Panc1 (cell line): ENCODE results near the gene HACD2. TPM values are rescaled to one million over a fixed set of nuclear protein-coding genes. Genes with fewer than 3 reads are reported as not detected.
"Not testable (repeated sequence)": the region's sequence is repeated elsewhere in the genome, so short reads cannot be mapped to it uniquely, and the experiment has no call there.

ENCODE experiments used
- ATAC-seq: fragments of 200-7000 bp; cut with Tn5 transposase; 2 replicates; pipeline ENCODE4 v1.9.1; 2020; ENCODE audit warnings: mild to moderate bottlenecking, moderate library complexity
- BruUV-seq: library from RNA; stranded (reverse); fragments of 400-500 nt; replicated peaks from 2 replicates; lab custom pipeline; 2021; lab: Mats Ljungman, UMichigan
- CTCF ChIA-PET: fragments of 300-600 bp; sonication (Branson Sonifier 250); formaldehyde crosslinking; loops from one replicate; lab custom pipeline; 2022; ENCODE audit warnings: antibody characterized with exemption; lab: Charles Lee
- POLR2A ChIA-PET: fragments of 300-600 bp; sonication (Branson Sonifier 250); formaldehyde crosslinking; loops from one replicate; lab custom pipeline; 2022; ENCODE audit warnings: antibody characterized with exemption; lab: Charles Lee
- DNase-seq: peaks from one replicate; pipeline ENCODE4 v3.0.0-alpha.2; 2010; ENCODE audit warnings: low read depth, low spot score
- H3K27ac ChIP-seq: 2 replicates; pipeline ENCODE4 v1.5.1; 2011; ENCODE audit warnings: mild to moderate bottlenecking, low read length, inconsistent platforms
- H3K27me3 ChIP-seq: fragments of 200-500 bp; sonication (Bioruptor generic); 2 replicates; pipeline ENCODE4 v1.6.0; 2014; ENCODE audit warnings: low read length, inconsistent platforms; ENCODE audit not compliant: control insufficient read depth, insufficient read depth
- H3K36me3 ChIP-seq: fragments of 200-500 bp; sonication (Bioruptor generic); 2 replicates; pipeline ENCODE4 v1.5.1; 2014; ENCODE audit warnings: inconsistent platforms, mild to moderate bottlenecking, low read length, moderate library complexity; ENCODE audit not compliant: control insufficient read depth, insufficient read depth
- H3K4me1 ChIP-seq: 2 replicates; pipeline ENCODE4 v1.5.1; 2011; ENCODE audit warnings: inconsistent platforms, mild to moderate bottlenecking, low read length, moderate library complexity; ENCODE audit not compliant: control insufficient read depth, insufficient read depth
- H3K4me3 ChIP-seq, 2 experiments: 2 replicates each; pipeline ENCODE4 v1.5.1; 2011 to 2012; ENCODE audit warnings: low read depth in 2 of 2, low read length in 2 of 2, mild to moderate bottlenecking in 2 of 2, inconsistent platforms in 1 of 2, moderate library complexity in 1 of 2
- H3K9me3 ChIP-seq: fragments of 200-500 bp; sonication (Bioruptor generic); 2 replicates; pipeline ENCODE4 v1.5.1; 2014; ENCODE audit warnings: low read depth, mild to moderate bottlenecking, inconsistent platforms, low read length, moderate library complexity; ENCODE audit not compliant: control insufficient read depth, insufficient read depth
- CTCF ChIP-seq: fragments of 450-650 bp; IDR thresholded peaks from 2 replicates; pipeline ENCODE4 v1.5.1; 2017; ENCODE audit warnings: mild to moderate bottlenecking
- POLR2AphosphoS5 ChIP-seq: IDR thresholded peaks from 2 replicates; pipeline ENCODE4 v1.6.1; 2012; ENCODE audit warnings: mild to moderate bottlenecking, low read depth, low read length, moderate library complexity
- REST ChIP-seq, 2 experiments: IDR thresholded peaks; 2 replicates each; pipeline ENCODE4 v1.6.1; 2011 to 2012; ENCODE audit warnings: low read depth in 2 of 2, control low read depth in 1 of 2, low read length in 1 of 2, mild to moderate bottlenecking in 1 of 2, moderate library complexity in 1 of 2; ENCODE audit not compliant: insufficient read depth in 1 of 2
- SIN3A ChIP-seq: IDR thresholded peaks from 2 replicates; pipeline ENCODE4 v1.6.1; 2012; ENCODE audit warnings: low read depth, mild to moderate bottlenecking, low read length, moderate library complexity, borderline replicate concordance; ENCODE audit not compliant: insufficient read depth
- TCF7L2 ChIP-seq: IDR thresholded peaks from 2 replicates; pipeline ENCODE4 v1.6.1; 2011; ENCODE audit warnings: mild to moderate bottlenecking, low read depth, low read length, inconsistent platforms
- in situ Hi-C: cut with HindIII; loops from 2 replicates; pipeline ENCODE4 v1.10.0; 2016; ENCODE audit warnings: low sequenced_read_pairs, low pct_unique_long_range_greater_than_20kb
- intact Hi-C: fragments of 100-400 bp; cut with micrococcal nuclease; formaldehyde crosslinking; loops from one replicate; pipeline ENCODE4 v1.10.0; 2022; ENCODE audit not compliant: unreplicated experiment
- total RNA-seq: library from RNA; stranded (reverse); gene quantifications from one replicate; pipeline ENCODE4 v1.2.1, GENCODE V29; 2021; ENCODE audit not compliant: unreplicated experiment

The HACD2 gene
- total RNA-seq, 1 experiment from 2014 or later = 58.6 TPM

GRCh38 chr3:123616593-123616992, 31.7 kb upstream of the HACD2 start:
- DNase-seq (no peak), ATAC-seq (no peak)
- no peak for TF ChIP-seq CTCF
- no peak for TF ChIP-seq POLR2AphosphoS5
- TF ChIP-seq REST (IDR thresholded peaks at IDR 0.05; ENCODE audit: insufficient read depth in 1 of 2, low read depth in 2 of 2, low read length in 1 of 2) = no peak
- no peak for TF ChIP-seq SIN3A
- no peak for TF ChIP-seq TCF7L2
- POLR2A ChIA-PET = interaction anchor here (0.7 kb wide), 1 partner anchor 48 kb away, joined by 3 read pairs; no protein-coding TSS in a partner anchor
- Histone ChIP-seq H3K9me3 (no peaks in the 10 kb centered on the region), H3K27ac (no peak overlapping the region), H3K36me3 (no peaks in the 10 kb centered on the region), H3K4me3 (no peak overlapping the region), H3K4me1 (no peaks in the 10 kb centered on the region), H3K27me3 (no peaks in the 10 kb centered on the region)
- CTCF ChIA-PET = no interaction called here
- in situ Hi-C loops (no loop called here), intact Hi-C loops (no loop called here)
- no TSS peak for BruUV-seq

- intact Hi-C loops = no loop called here
- ChIA-PET POLR2A (no interaction called here), CTCF (no interaction called here)
- TF ChIP-seq SIN3A (no peak), REST (IDR thresholded peaks at IDR 0.05; ENCODE audit: insufficient read depth in 1 of 2, low read depth in 2 of 2, low read length in 1 of 2) (no peak), POLR2AphosphoS5 (no peak), TCF7L2 (no peak), CTCF (no peak)
- Histone ChIP-seq H3K4me1 (0 out of 2 replicates have a peak, but pooled peaks cover 4% of the 10 kb centered on the region), H3K4me3 (no peak overlapping the region), H3K36me3 (no peaks in the 10 kb centered on the region), H3K9me3 (no peaks in the 10 kb centered on the region), H3K27me3 (no peaks in the 10 kb centered on the region), H3K27ac (no peak overlapping the region)
- DNase-seq (no peak), ATAC-seq (no peak)
- TSS peak; percentile 71 for BruUV-seq
- in situ Hi-C loops = no loop called here
These were observed 28.7 kb upstream of the HACD2 start for GRCh38 chr3:123613543-123613942.

- CTCF ChIA-PET, H3K4me1 ChIP-seq, POLR2A ChIA-PET, H3K36me3 ChIP-seq, intact Hi-C loops, H3K27me3 ChIP-seq, DNase-seq, BruUV-seq, H3K27ac ChIP-seq, ATAC-seq, H3K4me3 ChIP-seq, H3K9me3 ChIP-seq, in situ Hi-C loops: not testable (repeated sequence)
These were observed 26.8 kb upstream of the HACD2 start for GRCh38 chr3:123611674-123612073.
